GM19025 (cell line): ENCODE results near the gene MAP2K1.
"Not testable (repeated sequence)": the region's sequence is repeated elsewhere in the genome, so short reads cannot be mapped to it uniquely, and the experiment has no call there.

Experiments
- ATAC-seq: cut with Tn5 transposase; IDR thresholded peaks from one replicate; pipeline ENCODE4 v1.9.1; 2021; ENCODE audit warnings: mild to moderate bottlenecking, low read depth, moderate library complexity; ENCODE audit not compliant: unreplicated experiment

The MAP2K1 gene

GRCh38 chr15:66472176-66472999, 85.7 kb downstream of the MAP2K1 start:
- peak; percentile 87 for ATAC-seq

DNA sequence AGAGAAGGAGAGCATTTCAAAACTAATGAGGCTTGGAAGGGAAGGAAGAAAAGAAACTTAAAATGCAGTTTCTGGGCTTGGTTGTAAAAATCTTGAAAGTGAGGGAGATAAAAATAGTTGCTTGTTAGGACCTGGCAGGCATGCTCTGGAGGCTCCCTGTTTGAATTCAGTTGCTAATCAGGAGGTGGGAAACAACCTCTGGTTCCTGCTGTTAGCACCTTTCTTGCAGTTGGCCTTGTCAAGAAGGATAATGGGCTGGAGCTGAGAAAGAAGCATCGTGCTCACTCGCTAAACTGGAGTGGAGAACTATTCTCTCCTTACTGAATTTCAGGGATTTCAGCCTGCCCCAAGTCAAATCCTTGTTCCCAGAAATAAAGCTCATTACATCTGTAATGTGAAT, 87.4 kb downstream of the MAP2K1 start:
- ATAC-seq = no peak

GRCh38 chr15:66474963-66475362, 88.3 kb downstream of the MAP2K1 start:
- no peak for ATAC-seq

DNA sequence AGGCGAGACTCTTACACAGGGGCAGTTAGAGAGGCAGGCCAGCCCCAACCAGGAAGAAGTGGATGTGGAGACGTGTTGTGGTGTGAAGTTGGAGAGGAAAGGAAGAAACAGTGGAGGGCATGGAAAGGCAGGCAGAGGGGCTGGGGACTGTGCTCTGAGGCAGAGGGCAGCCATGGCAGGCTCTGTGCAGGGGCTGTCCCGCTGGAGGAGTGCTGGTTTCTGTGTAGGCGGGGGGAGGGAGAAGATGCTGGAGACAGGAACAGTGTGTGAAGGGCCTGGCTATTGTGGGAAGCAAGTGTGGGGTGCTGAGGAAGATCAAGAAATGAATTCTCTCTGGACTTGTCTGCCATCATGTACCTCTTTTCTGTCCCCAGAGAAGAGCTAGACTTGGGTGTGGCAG, 89.8 kb downstream of the MAP2K1 start:
- ATAC-seq = no peak

DNA sequence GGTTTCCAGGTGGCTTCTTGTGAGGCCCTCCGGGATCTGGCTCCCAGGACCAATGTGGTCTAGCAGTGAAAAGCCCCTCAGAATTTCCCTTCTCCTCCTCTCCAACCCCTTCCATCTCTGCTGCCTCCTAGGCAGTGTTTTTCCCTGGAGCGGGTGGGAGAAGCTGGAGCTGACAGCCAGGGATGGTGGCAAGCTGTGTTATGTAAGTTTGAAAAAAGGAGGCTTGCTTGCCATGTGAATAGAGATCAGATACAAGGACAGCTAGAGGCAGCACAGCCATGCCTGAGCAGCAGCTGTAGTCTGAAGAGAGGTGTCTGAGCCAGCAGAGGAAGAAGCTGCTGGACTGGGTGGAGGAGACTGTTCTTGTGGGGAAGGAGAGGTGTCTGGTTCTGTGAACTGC, 90.3 kb downstream of the MAP2K1 start:
- no peak for ATAC-seq

- ATAC-seq = no peak
These were observed 93.6 kb downstream of the MAP2K1 start for GRCh38 chr15:66480267-66480666.

DNA sequence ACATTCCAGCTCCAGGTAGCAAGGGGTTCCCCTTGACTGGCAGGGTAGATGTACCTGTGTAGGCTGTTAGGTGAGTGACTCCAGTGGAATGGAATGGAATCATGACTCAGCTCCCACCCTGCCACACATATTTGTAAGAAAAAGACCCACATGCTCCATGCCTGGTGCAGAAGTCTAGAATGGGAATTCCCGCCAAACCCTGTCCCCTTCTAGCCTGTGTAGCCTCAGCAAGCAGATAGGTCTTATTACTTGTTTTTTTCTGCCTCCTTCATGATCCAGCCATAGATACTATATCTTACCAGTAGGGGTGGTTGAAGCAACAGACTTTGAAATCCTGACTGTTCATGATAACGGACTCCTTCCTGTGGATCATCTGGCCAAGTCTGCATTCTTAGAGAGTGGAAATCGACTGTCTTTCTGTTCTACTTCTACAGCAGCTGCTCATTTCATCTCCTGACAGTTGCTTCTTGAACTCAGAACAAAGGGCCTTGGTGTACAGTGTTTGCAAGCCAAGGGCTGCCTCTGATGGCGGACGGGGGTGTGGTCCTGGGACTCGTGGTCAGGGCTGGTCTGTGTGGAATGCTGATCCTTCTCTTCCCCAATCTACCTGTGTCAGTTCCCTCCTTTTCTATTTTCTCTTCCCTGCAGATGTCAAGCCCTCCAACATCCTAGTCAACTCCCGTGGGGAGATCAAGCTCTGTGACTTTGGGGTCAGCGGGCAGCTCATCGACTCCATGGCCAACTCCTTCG, 94.6 kb downstream of the MAP2K1 start:
- no peak for ATAC-seq

DNA sequence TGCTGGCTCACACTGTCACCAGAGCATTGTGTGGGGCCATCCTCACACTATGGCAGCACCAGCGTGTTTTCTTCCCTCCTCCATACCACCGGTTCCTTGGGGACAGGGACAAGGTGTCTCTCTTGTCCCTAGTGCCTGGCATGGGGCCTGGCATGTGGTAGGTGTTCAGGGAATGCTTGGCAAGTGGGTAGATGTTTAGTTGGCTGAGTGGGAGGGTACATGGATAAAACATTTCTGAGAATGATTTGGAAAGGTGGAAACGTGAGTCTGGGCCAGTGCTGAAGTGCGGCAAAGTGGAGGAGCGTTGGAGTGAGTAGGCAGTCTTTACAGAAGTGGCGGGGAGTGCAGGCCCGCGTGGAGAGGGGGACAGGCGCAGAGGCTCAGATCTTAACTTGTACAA, 95.8 kb downstream of the MAP2K1 start:
- ATAC-seq = no peak

GRCh38 chr15:66483131-66483566, 96.4 kb downstream of the MAP2K1 start:
- no peak for ATAC-seq

DNA sequence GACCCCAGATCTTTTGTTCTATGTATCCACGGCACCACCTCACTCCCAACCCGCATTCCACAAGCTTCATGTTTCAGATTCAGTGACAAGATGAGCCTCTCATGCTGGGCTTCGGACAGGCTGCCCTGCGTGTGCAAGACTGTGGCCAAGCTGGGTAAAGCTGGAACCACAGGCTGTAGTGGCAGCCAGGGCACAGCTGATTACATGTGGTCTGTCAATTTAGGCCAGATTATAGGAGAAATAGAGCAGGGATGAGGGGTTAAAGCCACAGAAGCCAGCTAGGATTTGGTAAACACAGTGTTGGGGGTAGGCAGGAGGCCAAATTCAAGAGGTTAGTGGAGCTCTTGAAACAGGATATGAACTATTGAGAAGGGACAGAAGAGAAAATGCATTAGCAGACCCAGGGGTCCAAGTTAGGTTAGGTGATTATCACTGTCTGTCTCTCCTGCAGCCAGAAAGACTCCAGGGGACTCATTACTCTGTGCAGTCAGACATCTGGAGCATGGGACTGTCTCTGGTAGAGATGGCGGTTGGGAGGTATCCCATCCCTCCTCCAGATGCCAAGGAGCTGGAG, 97.9 kb downstream of the MAP2K1 start:
- ATAC-seq = no peak

- no peak for ATAC-seq
These were observed 100.2 kb downstream of the MAP2K1 start for GRCh38 chr15:66486887-66487286.

DNA sequence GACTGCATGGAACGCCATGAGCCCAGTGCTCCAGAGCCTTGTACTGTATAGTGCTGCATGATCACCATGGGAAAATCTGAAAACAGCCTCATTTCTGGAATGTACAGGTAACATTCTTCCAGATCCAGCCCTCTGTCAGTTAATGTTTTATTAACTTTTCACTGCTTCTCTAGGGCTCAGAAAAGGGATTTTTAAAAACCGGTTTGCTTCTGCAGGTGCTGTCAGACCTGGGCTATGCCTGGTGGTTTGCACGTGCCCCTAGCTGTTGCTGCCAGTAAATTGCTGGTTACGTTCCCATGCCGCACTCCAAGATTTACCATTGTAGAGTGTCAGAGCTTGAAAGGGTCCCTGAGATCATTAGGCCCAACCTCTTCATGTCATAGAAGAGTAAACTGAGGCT, 101.8 kb downstream of the MAP2K1 start:
- ATAC-seq = no peak

DNA sequence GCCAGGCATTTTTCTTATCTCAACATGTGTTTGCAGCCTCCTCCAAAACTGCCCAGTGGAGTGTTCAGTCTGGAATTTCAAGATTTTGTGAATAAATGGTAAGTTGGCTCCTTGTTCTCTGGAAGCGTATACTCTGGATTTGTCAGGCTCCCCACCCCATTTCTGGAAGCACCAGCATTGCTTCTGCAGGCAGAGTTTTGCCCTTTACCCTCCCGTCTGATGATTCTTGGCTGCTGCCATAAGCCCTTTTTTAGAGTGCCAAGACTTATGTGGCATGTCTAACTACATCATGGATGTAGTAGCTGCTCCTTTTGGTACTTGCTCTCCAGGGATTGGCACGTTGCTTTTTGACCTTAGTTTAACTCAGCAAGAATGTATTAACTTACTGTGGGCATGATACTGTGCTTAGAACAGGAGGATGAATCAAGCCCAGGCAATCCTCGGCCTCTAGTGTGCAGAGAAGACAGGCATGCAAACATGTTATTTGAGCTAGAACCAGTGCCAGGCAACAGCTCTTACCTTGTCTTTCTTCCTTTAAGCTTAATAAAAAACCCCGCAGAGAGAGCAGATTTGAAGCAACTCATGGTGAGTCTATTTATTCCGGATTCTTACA, 102.6 kb downstream of the MAP2K1 start:
- ATAC-seq = no peak

DNA sequence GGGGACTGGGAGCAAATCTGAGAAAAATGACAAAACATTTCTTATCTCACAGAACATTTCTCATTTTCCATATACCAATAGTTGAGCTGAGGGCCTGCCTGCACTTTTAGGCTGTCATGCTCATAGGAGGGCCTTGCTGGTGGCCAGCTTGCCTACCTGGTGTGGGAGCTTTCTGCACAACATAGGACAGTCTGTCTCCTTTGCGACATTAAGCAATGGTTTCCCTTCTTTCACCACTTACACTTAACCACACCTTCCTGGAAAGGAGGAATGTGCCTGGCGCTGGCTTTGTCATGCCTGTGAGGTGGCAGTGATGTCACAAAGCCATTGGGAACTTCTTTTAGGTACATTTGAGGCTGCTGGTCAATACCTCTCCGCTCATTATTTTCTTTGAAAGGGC, 105.1 kb downstream of the MAP2K1 start:
- ATAC-seq = no peak

DNA sequence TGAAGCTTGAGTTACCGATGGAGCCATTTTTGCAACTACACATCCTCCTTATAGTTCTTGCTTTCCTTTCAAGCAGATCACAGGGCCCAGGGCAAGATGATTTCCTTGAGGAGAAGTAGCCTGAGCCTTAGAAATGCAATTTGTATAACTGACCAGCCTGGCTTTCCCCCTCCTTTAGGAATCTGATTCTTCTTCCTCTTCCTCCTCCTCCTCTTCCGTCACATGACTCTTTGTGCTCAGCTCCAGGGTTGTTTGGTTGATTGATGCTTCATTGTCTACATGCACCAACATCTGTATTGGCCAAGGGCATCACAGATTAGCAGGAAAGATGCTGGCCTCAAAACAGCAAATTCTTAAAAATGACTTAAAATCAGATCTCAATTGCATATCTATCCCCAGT, 107.5 kb downstream of the MAP2K1 start:
- no peak for ATAC-seq

GRCh38 chr15:66496951-66497501, 110.3 kb downstream of the MAP2K1 start:
- no peak for ATAC-seq

DNA sequence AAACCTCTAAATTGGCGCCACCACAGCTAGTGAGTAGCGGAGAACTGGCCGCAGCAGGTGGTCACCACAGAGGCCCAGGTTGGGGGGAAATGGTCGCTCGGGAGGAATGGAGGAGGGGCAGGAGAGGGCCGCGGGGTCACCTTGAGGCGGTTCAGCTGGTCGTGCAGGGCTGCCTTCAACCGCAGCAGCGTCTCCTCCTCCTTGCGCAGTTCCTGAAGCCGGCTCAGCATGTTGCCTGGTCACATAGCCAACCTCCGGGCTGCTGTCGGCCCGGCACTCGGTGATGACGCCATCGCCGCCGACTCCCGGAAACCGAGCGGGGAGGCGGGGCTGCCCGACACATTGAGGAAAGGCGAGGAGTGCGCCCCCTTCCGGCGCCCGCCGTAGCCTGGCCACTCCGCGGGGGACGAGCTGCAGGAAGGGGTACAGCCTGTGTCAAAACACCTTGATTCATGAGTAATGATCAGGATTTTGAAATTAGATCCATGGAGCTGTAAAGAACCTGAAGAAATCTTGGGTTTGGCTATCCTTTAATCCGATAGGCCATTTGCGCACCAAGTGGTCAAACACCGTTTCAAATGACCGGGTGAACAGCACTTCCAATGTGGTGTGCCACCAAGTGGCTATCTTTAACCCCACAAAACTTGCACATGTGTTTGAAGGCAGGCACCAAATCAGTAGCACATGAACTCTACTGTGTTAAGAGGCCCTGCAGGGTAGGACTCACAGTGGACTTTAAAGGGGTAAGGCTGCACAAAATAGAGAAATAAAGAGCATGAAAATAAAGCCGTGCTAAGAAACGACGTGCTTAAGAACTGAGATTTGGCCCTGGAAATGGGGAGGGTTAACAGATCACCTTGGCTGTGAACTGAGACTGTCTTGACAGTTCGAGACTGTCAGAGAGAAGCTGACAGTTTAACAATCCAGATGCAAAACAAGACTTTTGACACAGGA, 111.1 kb downstream of the MAP2K1 start, which contains the start of gene SNAPC5:
TSS of gene SNAPC5 (minus strand) at position 261 of the 954 bp plus-strand sequence. CDS start at position 230, 31 bp downstream.
- peak; percentile 75 for ATAC-seq

DNA sequence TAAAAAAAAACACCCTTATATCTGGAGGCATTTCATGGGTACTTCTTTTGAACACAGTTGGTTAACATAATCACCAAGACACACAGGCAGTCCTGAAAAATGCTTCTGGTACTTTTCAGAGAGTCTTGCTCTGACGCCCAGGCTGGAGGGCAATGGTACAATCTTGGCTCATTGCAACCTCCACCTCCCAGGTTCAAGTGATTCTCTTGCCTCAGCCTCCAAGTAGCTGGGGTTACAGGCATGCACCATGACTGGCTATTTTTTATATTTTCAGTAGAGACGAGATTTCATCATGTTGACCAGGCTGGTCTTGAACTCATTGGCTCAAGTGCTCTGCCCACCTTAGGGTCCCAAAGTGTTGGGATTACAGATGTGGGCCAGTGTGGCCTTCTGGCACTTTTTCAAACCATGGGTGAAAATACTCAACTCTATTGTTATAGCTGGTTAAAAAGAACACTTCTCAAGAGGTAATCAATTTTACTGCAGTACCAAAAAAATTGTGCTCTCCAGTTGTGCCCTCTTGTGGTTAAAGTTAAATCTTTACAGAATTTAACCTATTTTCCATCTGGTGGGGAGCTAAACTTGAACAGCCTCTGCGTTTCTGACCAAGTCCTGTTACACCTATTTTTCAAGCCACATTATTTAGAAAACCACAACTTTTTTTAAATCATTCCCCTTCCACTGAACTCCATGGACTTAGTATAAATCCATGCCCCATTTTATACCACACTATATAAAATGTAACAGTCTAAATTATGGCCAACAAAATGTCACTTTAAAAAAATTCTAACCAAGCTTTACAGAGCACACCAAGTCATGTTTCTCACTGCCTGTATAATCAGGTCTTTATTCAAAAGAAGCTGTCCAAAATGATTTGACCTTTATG, 112.0 kb downstream of the MAP2K1 start:
- no peak for ATAC-seq

DNA sequence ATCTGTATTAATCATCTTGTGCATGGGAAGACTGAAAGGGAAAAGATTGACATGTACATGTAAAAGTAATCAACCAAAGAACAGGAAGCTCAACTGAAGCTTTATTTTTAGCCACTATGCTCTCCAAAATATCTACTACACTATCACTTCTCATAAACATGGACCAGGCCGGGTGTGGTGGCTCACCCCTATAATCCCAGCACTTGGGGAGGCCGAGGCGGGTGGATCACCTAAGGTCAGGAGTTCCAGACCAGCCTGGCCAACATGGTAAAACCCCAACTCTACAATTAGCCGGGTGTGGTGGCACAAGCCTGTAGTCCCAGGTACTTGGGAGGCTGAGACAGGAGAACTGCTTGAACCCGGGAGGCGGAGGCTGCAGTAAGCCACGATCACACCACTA, 113.6 kb downstream of the MAP2K1 start:
- not testable (repeated sequence) for ATAC-seq
